Stimulated activated CD4-positive, alpha-beta T cell treated with anti-CD3 and anti-CD28 coated beads, TNF-alpha, amount 100 ng/mL, for 48 hours (primary cell): Measurements from ENCODE around the gene C5orf34.
A peak's percentile ranks its signal among the peaks of the same experiment; 100 is the strongest.
"Not testable (repeated sequence)": the region's sequence is repeated elsewhere in the genome, so short reads cannot be mapped to it uniquely, and the experiment has no call there.

Experiments used
- DNase-seq, 3 donors: peaks; one replicate each; pipeline ENCODE4 v3.0.0-alpha.2; 2020; ENCODE audit warnings: low read depth in 3 of 3

C5orf34 gene

DNA sequence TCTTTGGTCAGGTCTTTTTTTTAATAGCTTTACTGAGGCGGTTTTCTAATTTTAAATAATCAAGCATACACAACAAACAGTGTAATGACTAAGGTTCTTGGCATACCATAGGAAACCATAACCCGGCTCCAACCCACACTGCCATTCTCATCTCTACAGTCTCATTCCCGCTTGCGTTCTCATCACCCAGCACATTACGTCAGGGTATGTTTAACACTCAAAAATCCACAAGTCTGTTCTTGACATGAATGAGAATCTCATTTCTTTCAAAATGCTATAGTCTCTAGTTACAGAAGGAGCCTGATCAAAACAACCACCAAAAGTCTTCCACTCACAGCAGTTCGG lies 505 bp downstream of the C5orf34 start:
- DNase-seq = peak in 2 of 3 donors; percentile 18 to 29

DNA sequence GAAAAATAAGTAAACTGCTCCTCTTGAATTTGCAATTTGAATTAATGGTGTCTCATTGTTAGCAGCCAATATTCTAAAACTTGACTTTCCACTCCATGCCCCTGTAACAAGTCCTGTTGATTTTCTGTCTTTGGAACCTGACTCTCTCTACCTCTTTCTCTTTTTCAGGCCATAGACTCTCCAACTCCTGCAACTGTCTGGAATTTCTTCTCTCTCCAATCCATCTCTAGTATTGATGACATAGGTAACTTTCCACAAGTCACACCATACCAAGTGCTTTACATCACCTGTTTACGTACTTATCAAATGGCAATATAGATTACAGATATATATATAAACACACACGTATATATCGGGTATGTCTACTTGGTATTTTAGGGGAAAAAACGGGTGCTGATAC lies 923 bp downstream of the C5orf34 start:
- no peak for DNase-seq

DNA sequence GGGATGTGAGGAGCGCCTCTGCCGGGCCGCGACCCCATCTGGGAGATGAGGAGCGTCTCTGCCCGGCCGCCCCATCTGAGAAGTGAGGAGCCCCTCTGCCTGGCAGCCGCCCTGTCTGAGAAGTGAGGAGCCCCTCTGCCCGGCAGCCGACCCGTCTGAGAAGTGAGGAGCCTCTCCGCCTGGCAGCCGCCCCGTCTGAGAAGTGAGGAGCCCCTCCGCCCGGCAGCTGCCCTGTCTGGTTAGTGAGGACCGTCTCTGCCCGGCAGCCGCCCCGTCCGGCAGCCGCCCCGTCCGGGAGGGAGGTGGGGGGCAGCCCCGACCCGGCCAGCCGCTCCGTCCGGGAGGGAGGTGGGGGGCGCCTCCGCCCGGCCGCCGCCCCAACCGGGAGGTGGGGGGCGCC lies 3.9 kb downstream of the C5orf34 start:
- not testable (repeated sequence) for DNase-seq

DNA sequence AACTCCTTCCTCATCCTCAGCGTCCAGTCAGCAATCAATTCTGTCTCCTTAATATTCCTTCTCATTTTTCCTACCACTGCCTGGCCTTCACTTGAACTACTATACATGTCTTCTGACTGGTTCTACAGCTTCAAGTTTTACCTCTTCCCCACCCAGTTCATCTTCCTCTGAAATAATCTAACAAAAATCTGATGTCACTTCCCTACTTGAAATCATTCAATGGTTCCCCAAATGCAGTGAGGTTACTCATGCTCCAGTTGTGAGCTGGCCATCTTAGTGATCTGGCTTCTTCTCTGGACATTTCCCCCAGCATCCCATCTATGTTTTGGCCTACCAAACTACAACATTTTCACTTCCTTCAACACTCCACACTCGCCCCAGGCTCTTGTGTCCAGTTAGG lies 16.4 kb downstream of the C5orf34 start:
- DNase-seq = no peak

DNA sequence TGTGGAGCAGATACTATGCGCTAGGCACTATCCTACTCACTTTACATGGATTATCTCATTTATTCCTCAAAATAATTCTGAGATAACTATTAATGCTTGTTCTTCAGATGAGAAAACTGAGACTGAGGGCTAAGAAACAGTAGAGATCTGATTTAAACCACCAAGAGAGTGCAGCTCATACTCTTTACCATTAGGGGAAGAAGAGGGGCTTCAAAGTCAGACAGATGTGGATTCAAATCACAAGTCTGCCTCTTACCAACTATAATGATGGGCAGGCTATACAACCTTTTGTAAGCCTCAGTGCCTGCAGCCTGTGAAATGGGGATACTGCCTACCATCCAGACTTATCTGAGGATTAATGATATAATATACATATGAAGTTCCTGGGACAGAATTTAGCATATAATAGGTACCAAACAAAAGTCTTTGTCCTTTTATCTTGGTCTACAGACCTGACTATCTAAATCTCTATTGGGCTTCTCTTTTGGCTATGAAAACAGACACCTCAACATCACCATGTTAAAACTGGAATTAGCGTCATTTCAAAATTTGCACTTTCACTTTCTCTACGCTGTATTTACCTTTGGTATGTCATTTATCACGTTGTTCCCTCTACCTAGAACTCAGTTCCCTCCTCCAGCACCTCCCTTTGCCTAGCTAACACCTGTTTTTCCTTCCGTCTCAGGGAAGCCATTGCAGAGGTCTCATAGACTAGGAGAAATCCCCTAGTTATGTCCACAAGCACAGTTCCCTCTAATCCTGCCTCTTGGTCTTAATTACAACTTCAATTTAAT lies 17.4 kb downstream of the C5orf34 start:
- no peak for DNase-seq

DNA sequence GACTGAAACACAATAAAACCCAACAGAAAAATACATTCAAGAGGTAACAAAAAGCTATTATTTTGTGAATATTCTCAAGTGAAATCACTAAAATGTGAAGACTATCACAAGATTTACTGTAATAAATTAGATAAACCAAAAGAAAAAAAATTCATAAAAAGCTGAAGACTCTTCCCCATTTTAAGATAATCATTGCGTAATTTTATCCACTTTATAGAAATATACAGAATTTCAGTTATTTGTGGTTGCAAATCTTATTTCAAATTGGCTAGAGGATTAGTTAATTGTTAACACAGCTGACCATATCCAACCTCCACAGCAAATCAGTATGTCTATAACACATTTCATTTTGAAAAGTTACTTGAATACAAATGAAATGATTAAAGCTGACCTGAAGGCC lies 23.6 kb downstream of the C5orf34 start:
- DNase-seq = no peak

DNA sequence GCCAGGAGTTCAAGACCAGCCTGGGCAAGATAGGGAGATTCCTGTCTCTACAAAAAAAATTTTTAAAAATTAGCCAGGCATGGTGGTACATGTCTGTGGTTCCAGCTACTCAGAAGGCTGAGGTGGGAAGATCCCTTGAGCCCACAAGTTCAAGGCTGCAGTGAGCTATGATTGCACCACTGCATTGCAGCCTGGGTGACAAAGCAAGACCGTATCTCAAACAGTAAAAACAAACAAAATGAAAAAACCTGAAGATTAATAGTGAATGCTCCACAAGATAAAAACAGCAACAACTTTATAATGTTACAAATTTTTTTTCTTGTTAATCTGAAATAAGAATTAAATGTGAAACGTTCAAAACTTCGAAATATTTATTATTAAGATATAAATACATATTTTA lies 28.6 kb downstream of the C5orf34 start:
- DNase-seq = no peak

DNA sequence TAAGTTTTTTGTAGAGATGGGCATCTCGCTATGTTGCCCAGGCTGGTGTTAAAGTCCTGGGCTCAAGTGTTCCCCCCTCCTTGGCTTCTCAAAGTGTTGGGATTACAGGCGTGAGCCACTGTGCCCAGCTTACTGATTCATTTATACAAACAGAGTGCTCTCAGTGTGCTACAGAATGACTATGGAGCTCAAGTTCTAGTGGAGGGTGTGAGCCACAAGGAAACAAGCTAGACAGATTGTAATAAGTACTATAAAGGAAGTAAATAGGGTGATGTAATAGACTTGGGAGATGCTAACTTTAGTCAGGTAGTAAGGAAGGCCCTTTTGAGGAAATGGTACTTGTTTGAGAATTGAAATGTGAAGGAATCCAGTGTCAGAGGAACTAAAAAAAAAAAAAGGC lies 29.5 kb downstream of the C5orf34 start:
- DNase-seq = no peak

DNA sequence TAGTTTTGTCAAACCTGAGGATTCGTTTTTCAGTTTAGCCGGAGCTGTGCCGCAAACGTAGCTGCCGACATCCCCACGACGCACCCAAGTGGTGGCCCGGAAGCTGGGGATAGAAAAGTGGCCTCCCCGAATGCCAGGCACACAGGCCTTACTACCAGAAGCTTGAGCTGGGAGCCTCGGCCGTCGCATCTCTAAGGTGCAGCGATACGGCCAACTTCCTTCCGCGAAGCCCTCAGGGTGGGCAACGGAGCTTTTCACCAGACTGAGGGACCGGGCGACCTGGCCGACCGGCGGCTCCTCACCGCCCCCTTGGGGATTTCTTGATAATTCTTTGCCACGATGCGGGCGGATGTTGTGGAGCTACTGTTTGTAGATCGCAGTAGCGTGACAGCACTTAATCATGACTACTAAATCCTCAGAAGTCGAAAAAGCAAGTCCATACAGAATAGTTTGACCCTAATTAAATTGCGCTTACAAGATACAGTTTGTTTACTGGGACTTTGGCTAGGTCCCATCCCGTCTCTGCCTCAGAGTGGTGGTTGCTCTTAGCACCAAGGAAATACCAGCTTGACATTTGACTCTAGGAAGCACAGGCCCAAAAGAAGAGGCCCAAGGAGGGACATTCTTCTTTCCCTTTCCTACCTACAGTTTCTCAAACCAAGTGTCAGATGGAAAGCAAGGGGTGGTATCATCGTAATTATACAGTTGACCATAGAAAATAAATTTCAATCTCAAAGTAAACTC lies 30.7 kb downstream of the C5orf34 start:
- peak; percentile 70 to 76 (median 75) for DNase-seq

DNA sequence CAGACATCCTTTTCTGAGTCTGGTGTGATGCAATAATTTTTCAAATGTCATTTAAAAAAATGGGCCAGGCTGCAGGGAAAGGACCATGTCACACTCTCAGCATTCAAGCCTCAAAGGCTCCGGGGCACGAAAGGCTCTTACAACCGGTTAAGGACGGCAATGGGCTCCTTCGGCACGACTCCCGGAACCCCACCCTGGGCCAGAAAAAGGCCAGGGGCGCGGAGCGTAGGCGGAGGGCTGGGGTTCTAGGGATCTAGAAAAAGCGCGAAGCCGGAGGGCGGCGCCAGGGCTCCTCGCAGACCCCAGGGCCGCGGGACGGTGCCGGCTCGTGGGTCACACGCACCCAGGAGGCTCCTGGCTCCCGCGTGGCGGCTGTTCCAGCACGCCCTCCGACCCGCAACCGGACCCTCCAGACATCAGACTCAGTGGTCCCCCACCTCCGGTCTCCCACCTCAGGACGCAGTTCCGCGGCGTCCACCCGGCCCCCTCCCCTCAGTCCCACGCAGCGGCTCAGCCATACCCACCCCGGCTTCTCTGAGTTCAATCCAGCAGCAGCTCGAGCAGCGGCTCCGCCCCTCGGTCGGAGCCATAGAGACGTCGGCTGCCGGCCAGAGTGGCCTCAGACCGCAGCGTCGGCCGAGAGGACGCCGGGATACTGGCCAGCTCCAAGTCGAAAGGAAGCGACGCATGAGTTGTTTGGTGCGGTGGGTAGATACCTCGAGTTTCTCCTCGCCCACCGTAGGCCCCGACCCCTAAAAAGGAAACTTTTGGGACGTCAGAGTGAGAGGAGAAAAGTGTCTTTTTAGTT lies 31.4 kb downstream of the C5orf34 start, which contains the start of gene TMEM267:
TSS of gene TMEM267 (minus strand) at position 568 of the 808 bp plus-strand sequence. CDS start 29,896 bp downstream, outside the sequence.
- DNase-seq = peak; percentile 71 to 75 (median 73)

DNA sequence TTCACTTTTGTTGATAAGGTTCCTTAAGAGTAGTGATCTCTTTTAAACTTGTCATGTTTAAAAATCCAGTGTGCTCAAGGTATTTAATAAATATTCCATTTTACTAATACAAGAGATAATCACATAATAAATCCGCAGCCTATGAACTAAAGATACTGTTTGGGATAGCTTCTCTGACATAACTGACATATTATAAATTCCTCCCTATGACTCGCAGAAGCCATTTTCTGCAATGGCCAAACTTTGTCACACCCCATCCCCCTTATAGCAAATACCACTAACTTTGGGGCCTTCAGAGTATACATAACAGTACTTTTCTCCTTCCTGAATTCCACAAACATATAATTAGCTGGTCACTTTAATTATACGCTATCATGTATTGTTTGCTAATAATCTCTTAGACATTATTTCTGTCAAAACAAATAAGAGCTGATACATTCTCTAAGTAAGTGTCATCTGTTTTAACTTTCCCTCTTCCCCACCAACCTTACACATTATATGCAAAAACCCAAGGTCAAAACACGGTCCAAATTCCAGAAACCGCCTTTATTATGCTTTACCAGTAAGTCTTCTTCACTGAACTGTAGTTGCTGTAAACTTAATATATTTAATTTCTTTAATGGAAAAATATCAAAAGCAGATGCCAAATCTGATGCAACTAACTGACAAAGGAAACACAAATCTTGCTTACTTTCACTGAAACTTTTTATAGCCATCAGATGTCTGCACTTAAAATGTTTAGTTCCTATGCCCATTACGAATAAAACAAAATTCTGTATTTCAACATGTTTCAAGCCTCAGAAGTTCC lies 32.3 kb downstream of the C5orf34 start:
- no peak for DNase-seq

DNA sequence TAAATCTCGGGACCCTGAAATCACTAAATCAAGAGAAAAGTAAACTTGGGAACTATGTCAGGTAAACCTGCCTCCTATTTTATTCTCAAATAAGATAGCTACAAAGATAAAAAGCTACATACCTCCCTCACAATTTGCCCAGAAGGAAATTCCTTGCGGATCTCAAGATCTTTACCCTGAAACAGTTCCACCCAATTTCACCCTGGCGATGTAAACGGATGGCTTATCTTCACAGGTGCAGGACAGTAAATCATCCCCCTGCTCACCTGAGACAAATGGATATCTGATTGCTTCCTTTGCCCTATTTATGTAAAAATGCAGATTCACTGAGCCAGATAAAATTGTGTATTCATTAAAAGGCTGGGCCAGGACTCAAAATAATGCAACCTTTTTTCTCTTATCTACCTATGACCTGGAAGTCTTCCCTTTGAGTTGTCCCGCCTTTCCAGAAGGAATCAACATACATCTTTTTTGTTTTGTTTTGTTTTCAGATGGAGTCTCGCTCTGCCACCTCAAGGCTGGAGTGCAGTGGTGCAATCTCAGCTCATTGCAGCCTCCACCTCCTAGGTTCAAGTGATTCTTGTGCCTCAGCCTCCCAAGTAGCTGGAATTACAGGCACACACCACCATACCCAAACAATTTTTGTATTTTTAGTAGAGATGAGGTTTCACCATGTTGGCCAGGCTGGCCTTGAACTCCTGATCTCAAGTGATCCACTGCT lies 45.1 kb downstream of the C5orf34 start:
- DNase-seq = no peak

DNA sequence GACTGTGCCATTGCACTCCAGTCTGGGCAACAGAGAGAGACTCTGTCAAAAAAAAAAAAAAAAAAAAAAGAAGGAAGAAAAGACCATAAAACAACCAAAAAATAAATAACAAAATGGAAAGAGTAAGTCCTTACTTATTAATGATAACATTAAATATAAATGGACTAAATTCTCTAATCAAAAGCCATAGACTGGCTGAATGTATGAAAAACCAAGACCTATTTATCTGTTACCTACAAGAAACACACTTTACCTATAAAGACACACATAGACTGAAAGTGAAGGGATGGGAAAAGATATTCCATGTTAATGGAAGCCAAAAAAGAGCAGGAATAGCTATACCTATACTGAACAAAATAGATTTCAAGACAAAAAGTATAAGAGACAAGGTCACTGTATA lies 47.8 kb downstream of the C5orf34 start:
- no peak for DNase-seq

DNA sequence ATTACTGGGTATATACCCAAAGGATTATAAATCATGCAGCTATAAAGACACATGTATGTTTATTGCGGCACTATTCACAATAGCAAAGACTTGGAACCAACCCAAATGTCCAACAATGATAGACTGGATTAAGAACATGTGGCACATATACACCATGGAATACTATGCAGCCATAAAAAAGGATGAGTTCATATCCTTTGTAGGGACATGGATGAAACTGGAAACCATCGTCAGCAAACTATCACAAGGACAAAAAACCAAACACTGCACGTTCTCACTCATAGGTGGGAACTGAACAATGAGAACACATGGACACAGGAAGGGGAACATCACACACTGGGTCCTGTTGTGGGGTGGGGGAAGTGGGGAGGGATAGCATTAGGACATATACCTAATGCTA lies 49.5 kb downstream of the C5orf34 start:
- not testable (repeated sequence) for DNase-seq

DNA sequence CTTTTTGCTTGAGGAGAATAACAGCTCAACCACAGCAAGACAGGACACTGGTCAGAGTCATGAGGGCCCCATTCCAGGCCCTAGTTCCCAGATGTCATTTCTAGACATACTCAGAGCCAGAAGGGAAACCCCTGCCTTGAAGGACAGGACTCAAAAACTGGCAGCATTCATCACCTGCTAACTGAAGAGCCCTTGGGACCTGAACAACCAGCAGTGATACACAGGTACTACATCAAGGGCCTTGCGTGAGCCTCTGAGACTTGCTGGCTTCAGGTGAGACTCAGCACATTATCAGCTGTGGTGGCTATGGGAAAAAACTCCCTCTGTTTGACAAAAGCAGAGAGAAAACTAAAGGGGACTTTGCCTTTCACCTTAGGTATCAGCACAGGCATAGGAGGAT lies 53.9 kb downstream of the C5orf34 start:
- no peak for DNase-seq

DNA sequence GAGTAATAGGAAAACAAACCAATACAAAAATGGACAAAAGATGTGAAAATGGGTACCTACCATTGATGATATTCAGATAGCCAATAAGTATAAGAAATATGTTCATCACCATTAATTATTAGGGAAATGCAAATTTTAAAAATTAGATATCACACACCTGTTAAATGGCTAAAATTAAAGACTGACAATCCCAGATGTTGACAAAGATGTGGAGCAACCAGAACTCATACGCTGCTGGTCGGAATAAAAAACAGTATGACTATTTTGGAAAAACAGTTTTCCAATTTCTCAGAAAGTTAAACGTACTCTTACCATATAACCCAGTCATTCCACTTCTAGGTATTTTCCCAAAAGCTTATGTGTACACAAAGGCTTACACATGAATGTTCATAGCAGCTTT lies 58.4 kb downstream of the C5orf34 start:
- no peak for DNase-seq

DNA sequence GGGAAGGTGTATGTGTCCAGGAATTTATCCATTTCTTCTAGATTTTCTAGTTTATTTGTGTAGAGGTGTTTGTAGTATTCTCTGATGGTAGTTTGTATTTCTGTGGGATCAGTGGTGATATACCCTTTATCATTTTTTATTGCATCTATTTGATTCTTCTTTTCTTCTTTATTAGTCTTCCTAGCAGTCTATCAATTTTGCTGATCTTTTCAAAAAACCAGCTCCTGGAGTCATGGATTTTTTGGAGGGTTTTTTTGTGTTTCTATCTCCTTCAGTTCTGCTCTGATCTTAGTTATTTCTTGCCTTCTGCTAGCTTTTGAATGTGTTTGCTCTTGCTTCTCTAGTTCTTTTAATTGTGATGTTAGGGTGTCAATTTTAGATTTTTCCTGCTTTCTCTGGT lies 73.4 kb downstream of the C5orf34 start:
- DNase-seq = not testable (repeated sequence)

DNA sequence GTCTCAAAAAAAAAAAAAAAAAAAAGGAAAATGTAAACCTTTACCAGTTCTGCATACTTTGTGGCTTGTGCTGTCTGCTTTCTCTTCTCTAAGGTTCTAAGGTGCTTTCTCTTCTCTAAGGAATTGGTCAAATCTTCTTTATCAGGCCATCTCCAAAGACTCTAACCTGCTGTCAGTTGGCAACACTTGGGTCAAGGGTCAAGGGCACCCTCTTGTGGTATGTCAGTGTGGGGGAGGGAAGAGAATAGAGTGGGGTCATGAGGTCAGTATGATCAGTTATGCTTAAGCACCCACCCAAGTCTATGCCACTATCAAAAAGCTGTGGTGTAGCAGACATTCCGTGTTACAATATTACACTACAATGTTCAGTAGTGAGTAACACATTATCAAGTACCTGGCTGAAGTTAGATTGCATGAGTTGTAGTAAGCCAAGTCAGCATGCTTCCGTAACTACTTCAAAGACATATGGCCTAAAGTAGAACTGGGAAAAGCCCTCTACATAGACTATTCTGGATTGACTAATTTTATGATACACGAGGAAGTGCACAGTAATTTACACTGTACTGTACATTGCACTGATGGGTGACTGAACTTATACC lies 77.8 kb downstream of the C5orf34 start:
- no peak for DNase-seq
